Activated gamma-delta T cell (primary cell): ENCODE data around the gene TOMM70.

Experiments used
- DNase-seq: peaks from one replicate; lab custom pipeline; 2025; lab: John Stamatoyannopoulos, UW

Gene TOMM70

GRCh38 chr3:100325827-100326226, 75.1 kb downstream of the TOMM70 start:
- DNase-seq: no peak

GRCh38 chr3:100324044-100324443, 76.8 kb downstream of the TOMM70 start:
- no peak for DNase-seq

DNA sequence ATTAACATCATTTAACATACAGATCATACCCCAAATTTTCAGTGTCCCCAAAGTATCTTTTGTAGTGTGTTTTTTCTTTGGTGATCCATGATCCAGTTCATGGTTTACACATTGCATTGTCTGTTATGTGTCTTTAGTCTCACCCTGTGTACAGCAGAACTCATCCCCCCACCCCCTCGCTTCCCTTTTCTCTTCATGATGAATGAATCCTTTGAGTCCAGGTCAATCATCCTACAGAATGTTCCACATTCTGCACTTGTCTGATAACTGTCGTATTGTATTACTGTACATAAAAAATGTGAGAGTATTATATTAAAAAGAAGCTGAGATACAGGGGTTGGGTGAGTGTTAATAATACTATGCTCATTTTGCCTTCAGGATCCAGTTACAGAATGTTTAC, 80.9 kb downstream of the TOMM70 start:
- DNase-seq: no peak

GRCh38 chr3:100317912-100318311, 83.0 kb downstream of the TOMM70 start:
- no peak for DNase-seq

DNA sequence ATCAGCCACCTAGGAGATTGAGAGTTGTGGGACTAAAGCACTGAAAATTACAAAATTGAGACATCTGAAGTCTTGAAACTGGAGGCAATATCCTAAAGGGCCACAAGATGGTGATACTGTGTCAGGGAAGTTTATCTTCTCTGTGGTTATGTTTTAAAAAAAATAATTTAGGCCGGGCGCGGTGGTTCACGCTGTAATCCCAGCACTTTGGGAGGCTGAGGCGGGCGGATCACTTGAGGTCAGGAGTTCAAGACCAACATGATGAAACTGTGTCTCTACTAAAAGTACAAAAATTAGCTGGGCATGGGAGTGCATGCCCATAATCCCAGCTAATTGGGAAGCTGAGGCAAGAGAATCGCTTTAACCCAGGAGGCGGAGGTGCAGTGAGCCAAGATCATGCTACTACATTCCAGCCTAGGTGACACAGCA, 84.2 kb downstream of the TOMM70 start:
- no peak for DNase-seq
